ENCODE data around the gene HUNK.
"Not testable (repeated sequence)": the region's sequence is repeated elsewhere in the genome, so short reads cannot be mapped to it uniquely, and the experiment has no call there.

HUNK gene

DNA sequence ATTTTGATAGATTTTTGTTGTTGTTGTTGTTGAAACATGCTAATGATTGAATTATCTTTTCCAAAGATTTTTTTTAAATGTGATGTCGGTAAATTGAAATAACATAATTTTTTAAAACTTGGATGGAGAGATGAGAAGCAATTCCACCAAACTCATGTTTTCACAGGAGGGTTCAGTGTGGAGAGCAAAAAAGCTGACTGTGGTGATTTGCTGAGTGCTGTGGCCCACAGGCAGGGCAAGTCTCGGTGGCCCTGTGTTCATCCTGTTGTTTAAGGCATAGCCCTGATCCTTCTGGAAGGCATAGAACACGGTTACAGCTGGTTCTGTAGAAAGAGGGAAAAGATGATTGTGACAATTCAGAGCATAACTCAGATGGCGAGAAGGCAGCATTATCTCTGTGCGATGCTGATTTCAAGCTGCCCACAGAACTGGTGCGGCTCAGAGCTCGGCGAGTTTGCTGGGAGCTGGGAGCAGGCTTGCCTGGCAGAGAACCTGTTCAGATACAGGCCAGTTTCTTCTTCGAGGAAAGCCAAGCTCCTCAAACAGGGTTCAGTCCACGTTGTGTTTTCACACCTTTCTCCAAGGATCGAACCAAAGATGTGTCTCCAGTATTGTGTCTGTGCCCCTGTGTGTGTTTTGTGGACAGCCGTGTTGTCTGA is 127.1 kb downstream of the HUNK start:
- no peak for DNase-seq (ENCODE audit: low read depth)

- DNase-seq (ENCODE audit: low read depth), result no peak
Measured at GRCh38 chr21:32001390-32001789, 128.6 kb downstream of the HUNK start.

DNA sequence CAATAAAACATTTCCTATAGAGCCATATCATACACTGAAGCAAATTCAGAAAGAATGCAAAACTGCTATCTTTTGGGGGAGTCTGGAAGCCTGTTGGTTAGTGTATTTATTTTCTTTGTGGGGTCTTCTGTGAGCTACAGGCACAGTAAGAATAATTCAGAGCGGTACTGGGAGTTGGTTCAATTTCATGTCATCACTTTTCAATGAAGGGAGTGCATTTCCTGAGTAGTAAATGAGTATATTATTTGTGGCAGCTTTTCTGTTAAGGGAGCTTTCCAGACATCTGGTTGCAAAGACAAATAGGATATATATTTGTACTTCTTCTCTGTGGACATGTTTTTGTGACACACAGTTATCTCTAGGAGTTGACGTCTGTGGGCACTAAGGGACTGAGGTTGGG is 130.6 kb downstream of the HUNK start:
- DNase-seq (ENCODE audit: low read depth), result no peak

DNA sequence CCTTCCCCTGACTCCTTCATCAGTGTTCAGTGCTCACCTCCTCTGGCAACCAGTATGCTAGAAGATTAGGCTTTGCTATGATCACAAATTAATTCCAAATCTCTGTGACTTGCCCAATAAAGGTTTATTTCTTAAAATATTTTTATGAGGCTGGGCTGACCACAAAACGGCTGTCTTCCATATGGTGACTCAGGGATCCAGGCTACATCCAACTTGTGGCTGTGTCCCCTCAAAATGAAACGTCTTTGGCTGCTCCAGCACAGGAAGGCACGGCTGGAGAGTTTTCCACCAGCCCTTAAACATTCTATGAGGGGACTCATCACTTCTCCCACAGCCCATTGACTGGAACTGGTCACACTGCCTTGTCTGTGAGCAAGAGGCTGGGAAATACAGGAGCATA is 131.5 kb downstream of the HUNK start:
- no peak for DNase-seq (ENCODE audit: low read depth)

GRCh38 chr21:32007456-32007855 is 134.6 kb downstream of the HUNK start:
- DNase-seq (ENCODE audit: low read depth), result no peak

GRCh38 chr21:32008714-32009113 is 135.9 kb downstream of the HUNK start:
- no peak for DNase-seq (ENCODE audit: low read depth)

- DNase-seq (ENCODE audit: low read depth), result no peak
Measured at GRCh38 chr21:32009263-32009662, 136.4 kb downstream of the HUNK start.

DNA sequence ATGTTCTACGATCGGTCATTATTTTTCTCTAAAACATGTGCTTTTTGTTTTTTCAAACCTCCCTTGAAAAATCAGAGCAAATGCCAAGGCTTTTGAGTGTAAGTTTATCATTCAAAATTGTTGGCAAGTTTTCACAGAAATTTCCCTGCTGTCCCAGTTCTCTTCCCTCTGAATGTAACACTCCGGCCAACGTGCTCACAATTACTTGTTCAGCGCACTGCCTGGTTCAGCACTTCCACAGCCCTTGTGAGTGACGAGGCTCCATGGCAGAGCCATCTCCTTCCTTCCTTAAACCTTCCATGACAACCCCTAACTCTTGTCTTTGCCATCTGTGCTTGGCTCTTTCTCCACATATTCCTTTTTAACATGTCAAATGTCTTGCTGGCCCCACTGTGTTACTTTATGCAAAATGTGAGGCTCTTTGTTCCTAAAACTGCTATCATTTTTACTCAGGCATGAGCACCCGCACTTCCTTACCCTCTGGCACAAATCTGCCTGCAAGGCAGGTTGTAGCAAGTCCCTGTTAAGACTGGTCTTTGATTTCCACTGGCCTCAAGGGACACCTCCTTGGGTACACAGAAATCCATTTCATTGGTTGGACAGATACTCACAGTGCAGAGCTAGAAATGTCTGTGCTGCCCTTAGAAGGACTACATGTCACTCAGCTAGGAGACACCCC is 142.8 kb downstream of the HUNK start:
- no peak for DNase-seq (ENCODE audit: low read depth)

DNA sequence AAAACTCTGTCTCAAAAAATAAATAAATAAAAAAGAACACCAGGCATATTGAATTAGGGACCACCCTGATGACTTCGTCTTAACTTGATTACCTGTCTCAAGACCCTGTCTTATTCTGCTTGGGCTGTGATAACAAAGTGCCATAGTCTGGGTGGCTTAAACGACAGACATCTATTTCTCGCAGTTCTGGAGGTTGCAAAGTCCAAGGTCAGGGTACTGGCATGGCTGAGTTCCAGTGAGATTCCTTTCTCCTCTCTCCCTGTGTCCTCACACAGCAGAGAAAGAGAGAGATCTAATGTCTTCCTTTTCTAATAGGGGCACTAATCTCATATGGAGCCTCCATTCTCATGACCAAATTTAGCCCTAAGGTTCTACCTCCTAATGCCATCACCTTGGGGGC is 145.6 kb downstream of the HUNK start:
- DNase-seq (ENCODE audit: low read depth), result no peak

- no peak for DNase-seq (ENCODE audit: low read depth)
Measured at GRCh38 chr21:32020564-32020963, 147.7 kb downstream of the HUNK start.

- DNase-seq (ENCODE audit: low read depth), result no peak
Measured at GRCh38 chr21:32021319-32021994, 148.6 kb downstream of the HUNK start.

- DNase-seq (ENCODE audit: low read depth), result no peak
Measured at GRCh38 chr21:32022146-32022545, 149.3 kb downstream of the HUNK start.

DNA sequence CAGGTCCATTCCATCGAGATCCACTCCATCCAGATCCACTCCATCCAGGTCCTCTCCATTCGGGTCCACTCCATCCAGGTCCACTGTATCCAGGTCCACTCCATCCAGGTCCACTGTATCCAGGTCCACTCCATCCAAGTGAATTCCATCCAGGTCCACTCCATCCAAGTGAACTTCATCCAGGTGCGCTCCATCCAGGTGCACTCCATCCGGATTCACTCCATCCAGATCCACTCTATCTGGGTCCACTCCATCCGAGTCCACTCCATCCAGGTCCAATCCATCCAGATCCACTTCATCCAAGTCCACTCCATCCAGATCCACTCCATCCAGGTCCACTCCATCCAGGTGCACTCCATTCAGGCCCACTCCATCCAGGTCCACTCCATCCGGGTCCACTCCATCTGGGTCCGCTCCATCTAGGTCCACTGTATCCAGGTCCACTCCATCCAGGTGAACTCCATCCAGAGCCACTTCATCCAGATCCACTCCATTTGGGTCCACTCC is 157.4 kb downstream of the HUNK start:
- no peak for DNase-seq (ENCODE audit: low read depth)

DNA sequence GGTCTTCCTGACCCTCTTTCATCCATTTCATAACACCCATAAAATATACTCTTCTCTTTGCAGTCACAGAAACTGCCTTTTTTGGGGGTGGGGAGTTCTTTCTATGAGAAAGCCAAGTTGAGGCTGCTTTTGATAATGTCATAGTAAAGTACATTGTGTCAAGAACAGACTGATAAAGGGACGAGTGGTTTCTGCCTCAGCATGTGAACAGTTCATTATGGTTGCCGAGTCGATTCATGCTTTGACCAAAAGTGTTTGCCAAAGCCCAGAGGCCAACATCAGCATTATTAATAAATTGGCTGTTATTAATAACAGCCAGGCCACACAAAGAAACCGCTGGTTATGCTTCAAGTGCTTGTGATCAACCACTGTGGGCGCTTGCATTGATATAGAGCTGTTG is 162.0 kb downstream of the HUNK start:
- no peak for DNase-seq (ENCODE audit: low read depth)

DNA sequence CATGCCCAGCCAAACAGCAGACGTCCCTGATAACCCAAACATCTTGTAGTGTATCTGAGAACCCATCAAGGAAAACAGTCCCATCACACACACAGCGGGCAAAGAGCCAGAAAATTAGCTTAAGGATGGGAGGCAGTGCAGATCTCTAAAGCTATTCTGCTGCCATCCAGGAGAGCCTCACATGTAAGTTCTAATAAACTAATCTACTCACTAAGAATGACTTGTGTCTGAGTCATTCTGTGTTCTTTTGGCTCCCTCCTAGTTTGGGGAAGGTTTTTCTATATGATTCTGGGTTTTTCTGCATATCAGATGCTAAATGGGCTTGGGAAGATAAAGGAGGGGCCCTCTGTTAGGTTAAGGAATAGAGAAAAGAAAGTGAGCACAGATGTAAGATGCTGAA is 162.8 kb downstream of the HUNK start:
- DNase-seq (ENCODE audit: low read depth), result no peak

GRCh38 chr21:32036756-32037155 is 163.9 kb downstream of the HUNK start:
- no peak for DNase-seq (ENCODE audit: low read depth)

DNA sequence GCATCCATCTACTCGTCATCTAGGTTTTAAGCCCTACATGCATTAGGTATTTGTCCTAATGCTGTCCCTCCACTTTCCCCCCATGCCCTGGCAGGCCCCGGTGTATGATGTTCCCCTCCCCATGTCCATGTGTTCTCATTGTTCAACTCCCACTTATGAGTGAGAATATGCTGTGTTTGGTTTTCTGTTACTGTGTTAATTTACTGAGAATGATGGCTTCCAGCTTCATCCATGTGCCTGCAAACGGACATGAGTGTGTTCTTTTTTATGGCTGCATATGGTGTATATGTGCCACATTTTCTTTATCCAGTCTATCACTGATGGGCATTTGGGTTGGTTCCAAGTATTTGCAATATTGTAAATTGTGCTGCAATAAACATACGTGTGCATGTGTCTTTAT is 165.9 kb downstream of the HUNK start:
- DNase-seq (ENCODE audit: low read depth), result not testable (repeated sequence)

DNA sequence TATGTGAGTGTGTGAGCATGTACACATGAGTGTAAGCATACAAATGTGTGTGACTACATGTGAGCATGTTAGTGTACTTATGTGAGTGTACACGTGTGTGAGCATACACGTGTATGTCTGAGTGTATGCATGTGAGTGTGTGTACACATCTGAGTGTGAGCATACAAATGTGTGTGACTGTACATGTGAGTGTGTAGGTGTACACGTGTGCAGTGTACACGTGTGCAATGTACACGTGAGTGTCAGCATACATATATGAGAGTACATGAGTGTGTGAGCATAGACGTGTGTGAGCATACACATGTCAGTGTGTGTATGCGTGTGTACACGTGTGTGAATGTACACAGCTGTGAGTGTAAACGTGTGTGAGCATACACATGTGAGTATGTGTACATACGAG is 170.6 kb downstream of the HUNK start:
- no peak for DNase-seq (ENCODE audit: low read depth)

DNA sequence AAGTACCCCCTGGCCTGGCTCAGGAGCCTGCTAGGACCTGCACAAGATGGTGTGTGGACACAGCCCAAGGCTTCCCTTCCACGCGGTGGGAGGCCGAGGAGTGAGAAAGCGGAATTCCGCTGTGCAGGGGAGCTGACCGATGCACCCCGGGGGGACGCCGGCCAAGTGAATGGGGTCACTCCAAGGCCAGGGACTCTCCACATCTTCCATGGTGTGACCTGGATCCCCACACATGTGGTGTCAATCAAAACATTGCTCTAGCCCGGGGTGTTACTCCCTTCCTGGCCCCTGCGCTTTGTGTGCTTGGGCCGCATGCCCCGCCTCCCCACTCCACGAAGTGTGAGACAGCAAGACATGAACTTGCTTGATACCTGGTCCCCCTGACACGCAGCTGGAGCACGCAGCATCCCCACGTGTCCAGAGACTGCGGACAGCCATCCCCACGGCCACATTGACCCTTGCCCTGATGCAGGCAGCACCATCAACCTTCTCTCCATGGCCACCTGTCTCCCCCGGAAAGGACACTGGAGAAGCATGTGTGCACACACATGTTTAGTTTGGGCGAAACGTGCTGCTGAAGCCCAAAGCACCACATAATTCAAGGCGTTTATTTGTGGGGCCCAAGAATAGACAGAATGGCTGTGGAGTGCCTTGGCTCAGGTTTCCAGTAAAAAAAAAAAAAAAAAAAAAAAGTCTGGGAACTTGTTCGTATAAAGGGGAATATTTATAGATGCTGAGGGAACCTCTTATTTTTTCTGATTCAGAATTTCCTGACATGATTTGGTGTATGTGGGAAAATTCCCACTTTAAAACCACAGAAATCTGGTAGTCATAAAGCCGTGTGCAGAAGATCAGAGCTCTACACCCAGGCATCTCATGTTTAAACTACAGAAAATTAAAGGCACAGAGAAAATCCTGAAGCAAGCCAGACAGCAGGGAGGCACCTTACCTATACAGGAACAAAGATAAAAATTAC is 171.7 kb downstream of the HUNK start:
- no peak for DNase-seq (ENCODE audit: low read depth)

DNA sequence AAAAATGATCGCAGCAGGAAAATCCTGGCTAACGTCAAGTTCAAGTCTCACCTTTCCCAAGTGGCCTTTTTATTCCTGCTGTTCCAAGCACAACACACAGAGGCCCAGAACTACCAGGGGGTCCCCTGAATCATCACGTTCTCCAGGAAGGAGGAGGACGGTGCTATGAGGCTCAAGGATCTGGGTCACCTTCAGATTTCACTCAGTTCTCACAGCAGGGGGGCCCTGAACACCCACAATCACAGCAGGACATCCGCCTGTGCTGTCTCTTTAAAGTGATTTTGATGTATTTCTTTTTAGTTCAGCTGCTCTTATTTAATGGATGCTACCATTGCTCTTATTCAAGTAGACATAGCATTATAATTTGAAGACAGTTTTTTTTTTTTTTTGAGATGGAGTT is 173.4 kb downstream of the HUNK start:
- DNase-seq (ENCODE audit: low read depth), result no peak

DNA sequence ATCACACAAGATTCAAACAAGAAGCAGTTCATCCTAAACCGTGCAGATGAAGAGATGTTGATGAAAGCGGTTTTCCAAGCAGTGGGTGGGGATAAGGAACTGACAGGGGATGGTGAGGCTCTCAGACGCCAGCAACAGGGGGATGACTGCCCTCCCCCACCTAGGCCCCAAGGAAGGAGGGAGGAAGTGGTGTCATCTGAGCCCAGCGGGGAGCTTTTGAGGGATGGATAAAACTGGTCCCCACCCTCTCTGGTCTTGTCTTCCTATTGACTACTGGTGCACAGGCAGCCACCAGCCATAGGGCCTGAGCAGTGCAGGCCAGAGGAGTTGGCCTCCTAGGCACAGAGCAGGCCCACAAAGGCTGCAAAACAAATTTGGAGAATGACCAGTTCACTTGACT is 175.5 kb downstream of the HUNK start:
- DNase-seq (ENCODE audit: low read depth), result no peak

All from activated T-helper 9 cell treated with anti-CD3 and anti-CD28 coated beads, Interleukin-2, amount 50 U/mL, for 16 hours (primary cell).